ENCODE results near the gene HSP90AB1. TPM values are rescaled to one million over a fixed set of nuclear protein-coding genes. Genes with fewer than 3 reads are reported as not detected.

Gene HSP90AB1
- total and polyA plus RNA-seq, 9 of the 15 experiments (the other 6 are each of a cell fraction or from before 2014, with no cell fraction given): 1,780 to 3,358 (median 2,262) TPM

DNA sequence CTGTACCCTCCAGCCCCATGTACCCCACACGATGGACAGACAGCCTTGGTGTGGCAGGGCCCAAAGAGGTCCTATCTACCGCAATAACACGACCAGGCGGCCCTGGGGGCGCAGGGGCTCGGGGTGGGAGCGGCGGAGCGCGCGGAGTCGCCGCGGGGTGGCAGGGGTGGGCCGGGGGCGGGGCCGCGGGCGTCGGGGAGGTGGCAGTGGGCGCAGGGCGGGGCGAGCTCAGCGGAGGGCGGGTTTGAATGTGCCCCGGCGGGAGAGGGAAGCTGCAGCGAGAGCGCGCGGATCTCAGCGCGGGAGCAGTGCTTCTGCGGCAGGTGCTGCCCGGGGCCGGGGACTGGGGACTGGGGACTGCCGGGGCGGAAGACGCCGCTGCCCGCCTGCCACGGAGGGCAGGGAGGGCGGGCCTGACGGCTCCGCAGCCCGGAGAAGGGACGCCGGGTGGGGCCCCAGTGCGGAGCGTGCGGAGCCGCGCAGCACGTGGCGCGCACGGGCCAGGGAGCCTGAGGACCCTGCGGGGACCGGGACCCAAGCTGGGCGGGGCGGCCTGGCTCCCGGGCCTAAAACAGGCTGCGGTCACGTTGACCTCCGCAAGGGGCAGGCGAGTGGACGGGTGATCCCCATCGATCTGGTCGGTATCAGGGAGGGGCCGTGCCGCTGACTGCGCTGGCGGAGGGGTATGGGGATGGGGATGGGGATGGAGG is 23.4 kb upstream of the HSP90AB1 start, which contains the start of gene SLC29A1 (continued):
- TF ChIP-seq ZBTB7A (IDR thresholded peaks at IDR 0.05; ENCODE audit: borderline replicate concordance, control insufficient read depth, low read depth, low read length): peak; percentile 79
- 0 out of 2 replicates have a peak, but pooled peaks have one; percentile 8 for TF ChIP-seq IRF2 (CRISPR knock-in tag; IDR thresholded peaks at IDR 0.05)
- peak; percentile 74 for TF ChIP-seq ZNF232 (CRISPR knock-in tag; IDR thresholded peaks at IDR 0.05)
- peak; percentile 91 for TF ChIP-seq CCNT2 (IDR thresholded peaks at IDR 0.05; ENCODE audit: borderline replicate concordance, extremely low read depth, insufficient read length, low read depth, low read length)
- no peak for TF ChIP-seq FOXJ2 (tag; IDR thresholded peaks at IDR 0.05)
- TF ChIP-seq, protein P1, sequence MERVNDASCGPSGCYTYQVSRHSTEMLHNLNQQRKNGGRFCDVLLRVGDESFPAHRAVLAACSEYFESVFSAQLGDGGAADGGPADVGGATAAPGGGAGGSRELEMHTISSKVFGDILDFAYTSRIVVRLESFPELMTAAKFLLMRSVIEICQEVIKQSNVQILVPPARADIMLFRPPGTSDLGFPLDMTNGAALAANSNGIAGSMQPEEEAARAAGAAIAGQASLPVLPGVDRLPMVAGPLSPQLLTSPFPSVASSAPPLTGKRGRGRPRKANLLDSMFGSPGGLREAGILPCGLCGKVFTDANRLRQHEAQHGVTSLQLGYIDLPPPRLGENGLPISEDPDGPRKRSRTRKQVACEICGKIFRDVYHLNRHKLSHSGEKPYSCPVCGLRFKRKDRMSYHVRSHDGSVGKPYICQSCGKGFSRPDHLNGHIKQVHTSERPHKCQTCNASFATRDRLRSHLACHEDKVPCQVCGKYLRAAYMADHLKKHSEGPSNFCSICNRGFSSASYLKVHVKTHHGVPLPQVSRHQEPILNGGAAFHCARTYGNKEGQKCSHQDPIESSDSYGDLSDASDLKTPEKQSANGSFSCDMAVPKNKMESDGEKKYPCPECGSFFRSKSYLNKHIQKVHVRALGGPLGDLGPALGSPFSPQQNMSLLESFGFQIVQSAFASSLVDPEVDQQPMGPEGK (CRISPR knock-in tag; IDR thresholded peaks at IDR 0.05; ENCODE audit: borderline replicate concordance): no peak
- peak; percentile 24 to 76; a peak in 2 of 4 replicates for TF ChIP-seq SIN3A (IDR thresholded peaks at IDR 0.05; ENCODE audit: borderline replicate concordance in 2 of 2, control insufficient read depth in 1 of 2, low read depth in 2 of 2, low read length in 2 of 2)
- TF ChIP-seq ELF1 (tag; IDR thresholded peaks at IDR 0.05): no peak
- TF ChIP-seq TEAD4 (IDR thresholded peaks at IDR 0.05; ENCODE audit: low read length): no peak
- peak; percentile 91 for TF ChIP-seq TEAD4 (CRISPR knock-in tag; IDR thresholded peaks at IDR 0.05; ENCODE audit: borderline replicate concordance)
- TF ChIP-seq ZNF282 (CRISPR knock-in tag; IDR thresholded peaks at IDR 0.05): 0 out of 2 replicates have a peak, but pooled peaks have one; percentile 59
- TF ChIP-seq PML (IDR thresholded peaks at IDR 0.05; ENCODE audit: low read length): 0 out of 2 replicates have a peak, but pooled peaks have one; percentile 19
- TF ChIP-seq, protein P2, sequence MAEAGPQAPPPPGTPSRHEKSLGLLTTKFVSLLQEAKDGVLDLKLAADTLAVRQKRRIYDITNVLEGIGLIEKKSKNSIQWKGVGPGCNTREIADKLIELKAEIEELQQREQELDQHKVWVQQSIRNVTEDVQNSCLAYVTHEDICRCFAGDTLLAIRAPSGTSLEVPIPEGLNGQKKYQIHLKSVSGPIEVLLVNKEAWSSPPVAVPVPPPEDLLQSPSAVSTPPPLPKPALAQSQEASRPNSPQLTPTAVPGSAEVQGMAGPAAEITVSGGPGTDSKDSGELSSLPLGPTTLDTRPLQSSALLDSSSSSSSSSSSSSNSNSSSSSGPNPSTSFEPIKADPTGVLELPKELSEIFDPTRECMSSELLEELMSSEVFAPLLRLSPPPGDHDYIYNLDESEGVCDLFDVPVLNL (CRISPR knock-in tag; IDR thresholded peaks at IDR 0.05; ENCODE audit: low read depth): peak; percentile 81
- peak; percentile 95 for TF ChIP-seq L3MBTL2 (IDR thresholded peaks at IDR 0.05)
- no peak for TF ChIP-seq CC2D1A (IDR thresholded peaks at IDR 0.05)
- TF ChIP-seq, protein P3, sequence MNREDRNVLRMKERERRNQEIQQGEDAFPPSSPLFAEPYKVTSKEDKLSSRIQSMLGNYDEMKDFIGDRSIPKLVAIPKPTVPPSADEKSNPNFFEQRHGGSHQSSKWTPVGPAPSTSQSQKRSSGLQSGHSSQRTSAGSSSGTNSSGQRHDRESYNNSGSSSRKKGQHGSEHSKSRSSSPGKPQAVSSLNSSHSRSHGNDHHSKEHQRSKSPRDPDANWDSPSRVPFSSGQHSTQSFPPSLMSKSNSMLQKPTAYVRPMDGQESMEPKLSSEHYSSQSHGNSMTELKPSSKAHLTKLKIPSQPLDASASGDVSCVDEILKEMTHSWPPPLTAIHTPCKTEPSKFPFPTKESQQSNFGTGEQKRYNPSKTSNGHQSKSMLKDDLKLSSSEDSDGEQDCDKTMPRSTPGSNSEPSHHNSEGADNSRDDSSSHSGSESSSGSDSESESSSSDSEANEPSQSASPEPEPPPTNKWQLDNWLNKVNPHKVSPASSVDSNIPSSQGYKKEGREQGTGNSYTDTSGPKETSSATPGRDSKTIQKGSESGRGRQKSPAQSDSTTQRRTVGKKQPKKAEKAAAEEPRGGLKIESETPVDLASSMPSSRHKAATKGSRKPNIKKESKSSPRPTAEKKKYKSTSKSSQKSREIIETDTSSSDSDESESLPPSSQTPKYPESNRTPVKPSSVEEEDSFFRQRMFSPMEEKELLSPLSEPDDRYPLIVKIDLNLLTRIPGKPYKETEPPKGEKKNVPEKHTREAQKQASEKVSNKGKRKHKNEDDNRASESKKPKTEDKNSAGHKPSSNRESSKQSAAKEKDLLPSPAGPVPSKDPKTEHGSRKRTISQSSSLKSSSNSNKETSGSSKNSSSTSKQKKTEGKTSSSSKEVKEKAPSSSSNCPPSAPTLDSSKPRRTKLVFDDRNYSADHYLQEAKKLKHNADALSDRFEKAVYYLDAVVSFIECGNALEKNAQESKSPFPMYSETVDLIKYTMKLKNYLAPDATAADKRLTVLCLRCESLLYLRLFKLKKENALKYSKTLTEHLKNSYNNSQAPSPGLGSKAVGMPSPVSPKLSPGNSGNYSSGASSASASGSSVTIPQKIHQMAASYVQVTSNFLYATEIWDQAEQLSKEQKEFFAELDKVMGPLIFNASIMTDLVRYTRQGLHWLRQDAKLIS (CRISPR knock-in tag; IDR thresholded peaks at IDR 0.05): no peak
- peak in 1 of 2 experiments; percentile 65; a peak in 2 of 4 replicates for TF ChIP-seq NONO (IDR thresholded peaks at IDR 0.05; ENCODE audit: low read depth in 2 of 2, low read length in 1 of 2)
- TF ChIP-seq, protein P4, sequence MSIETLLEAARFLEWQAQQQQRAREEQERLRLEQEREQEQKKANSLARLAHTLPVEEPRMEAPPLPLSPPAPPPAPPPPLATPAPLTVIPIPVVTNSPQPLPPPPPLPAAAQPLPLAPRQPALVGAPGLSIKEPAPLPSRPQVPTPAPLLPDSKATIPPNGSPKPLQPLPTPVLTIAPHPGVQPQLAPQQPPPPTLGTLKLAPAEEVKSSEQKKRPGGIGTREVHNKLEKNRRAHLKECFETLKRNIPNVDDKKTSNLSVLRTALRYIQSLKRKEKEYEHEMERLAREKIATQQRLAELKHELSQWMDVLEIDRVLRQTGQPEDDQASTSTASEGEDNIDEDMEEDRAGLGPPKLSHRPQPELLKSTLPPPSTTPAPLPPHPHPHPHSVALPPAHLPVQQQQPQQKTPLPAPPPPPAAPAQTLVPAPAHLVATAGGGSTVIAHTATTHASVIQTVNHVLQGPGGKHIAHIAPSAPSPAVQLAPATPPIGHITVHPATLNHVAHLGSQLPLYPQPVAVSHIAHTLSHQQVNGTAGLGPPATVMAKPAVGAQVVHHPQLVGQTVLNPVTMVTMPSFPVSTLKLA (conservative IDR thresholded peaks at IDR 0.05): peak; percentile 86 to 92

Data from K562 (cell line).